Activated CD4-positive, alpha-beta memory T cell treated with anti-CD3 and anti-CD28 coated beads for 36 hours (primary cell): Measurements from ENCODE around the gene DMAC2L. TPM values are rescaled to one million over a fixed set of nuclear protein-coding genes. Genes with fewer than 3 reads are reported as not detected.
"Not testable (repeated sequence)": the region's sequence is repeated elsewhere in the genome, so short reads cannot be mapped to it uniquely, and the experiment has no call there.

Experiments used
- CTCF ChIA-PET: fragments of 350-600 bp; sonication (Branson Sonifier 250); formaldehyde crosslinking; loops from one replicate; lab custom pipeline; 2021; ENCODE audit warnings: antibody characterized with exemption, inconsistent platforms; lab: Charles Lee
- POLR2A ChIA-PET: fragments of 350-600 bp; sonication (Branson Sonifier 250); formaldehyde crosslinking; loops from one replicate; lab custom pipeline; 2021; ENCODE audit warnings: antibody characterized with exemption; lab: Charles Lee
- DNase-seq: peaks from one replicate; pipeline ENCODE4 v3.0.0-alpha.2; 2020
- H3K27ac Mint-ChIP-seq: one replicate; pipeline ENCODE4 v1.8.0; 2021; ENCODE audit warnings: mixed read lengths
- H3K27me3 Mint-ChIP-seq: one replicate; pipeline ENCODE4 v1.8.0; 2021; ENCODE audit warnings: mixed read lengths
- H3K36me3 Mint-ChIP-seq: one replicate; pipeline ENCODE4 v1.8.0; 2021; ENCODE audit warnings: mixed read lengths
- H3K4me1 Mint-ChIP-seq: one replicate; pipeline ENCODE4 v1.8.0; 2021; ENCODE audit warnings: low read depth, mixed read lengths
- H3K4me3 Mint-ChIP-seq: one replicate; pipeline ENCODE4 v1.8.0; 2021; ENCODE audit warnings: mild to moderate bottlenecking, mixed read lengths
- H3K9me3 Mint-ChIP-seq: one replicate; pipeline ENCODE4 v1.8.0; 2021; ENCODE audit warnings: mixed read lengths
- intact Hi-C: fragments of 100-400 bp; cut with micrococcal nuclease; formaldehyde crosslinking; loops from one replicate; pipeline ENCODE4 v1.15.1; 2023
- total RNA-seq, 2 experiments: library from RNA; stranded (reverse); gene quantifications; one replicate each; pipeline ENCODE4 v1.2.3, GENCODE V29; 2021

Gene DMAC2L
- total RNA-seq, 2 experiments from 2014 or later, result 13.4 to 13.9 TPM

GRCh38 chr14:50357753-50358395, 45.8 kb downstream of the DMAC2L start:
- ChIA-PET CTCF (no interaction called here), POLR2A (no interaction called here)
- Mint-ChIP-seq H3K27me3 (no peaks in the 10 kb centered on the region), H3K27ac (no peak overlapping the region), H3K4me1 (peaks cover 8% of the 10 kb centered on the region), H3K4me3 (no peak overlapping the region), H3K9me3 (peaks cover 5% of the 10 kb centered on the region), H3K36me3 (peaks cover 22% of the 10 kb centered on the region)
- DNase-seq, result no peak
- intact Hi-C loops, result no loop called here

- DNase-seq, result no peak
- peaks cover 5% of the 10 kb centered on the region for H3K9me3 Mint-ChIP-seq
- intact Hi-C loops, result loop anchor here (5.0 kb wide), 3 partner anchors 127 to 727 kb away; partner anchors contain the start of genes NIN and SOS2
- H3K27ac Mint-ChIP-seq, result no peak overlapping the region
- peaks cover 18% of the 10 kb centered on the region for H3K36me3 Mint-ChIP-seq
- no peaks in the 10 kb centered on the region for H3K27me3 Mint-ChIP-seq
- ChIA-PET POLR2A (no interaction called here), CTCF (interaction anchor here (0.6 to 1.0 kb wide), 2 partner anchors 24 to 42 kb away, joined by 4 read pairs; no protein-coding TSS in a partner anchor)
- peaks cover 17% of the 10 kb centered on the region for H3K4me1 Mint-ChIP-seq
- H3K4me3 Mint-ChIP-seq, result no peak overlapping the region
Observed at GRCh38 chr14:50359631-50360030, 47.5 kb downstream of the DMAC2L start.

- Mint-ChIP-seq H3K9me3 (peaks cover 5% of the 10 kb centered on the region), H3K27ac (no peak overlapping the region), H3K27me3 (no peaks in the 10 kb centered on the region), H3K4me1 (peaks cover 17% of the 10 kb centered on the region), H3K4me3 (no peak overlapping the region), H3K36me3 (peaks cover 18% of the 10 kb centered on the region)
- intact Hi-C loops, result loop anchor here (5.0 kb wide), 3 partner anchors 128 to 728 kb away; partner anchors contain the start of genes NIN and SOS2
- no peak for DNase-seq
- ChIA-PET CTCF (interaction anchor here (1.0 kb wide), 1 partner anchor 42 kb away, joined by 4 read pairs; no protein-coding TSS in a partner anchor), POLR2A (no interaction called here)
Observed at GRCh38 chr14:50360093-50360492, 48.0 kb downstream of the DMAC2L start.

- CTCF ChIA-PET, result no interaction called here
- Mint-ChIP-seq H3K4me3 (no peak overlapping the region), H3K27me3 (no peaks in the 10 kb centered on the region), H3K9me3 (peaks cover 5% of the 10 kb centered on the region), H3K4me1 (peaks cover 17% of the 10 kb centered on the region), H3K27ac (no peak overlapping the region), H3K36me3 (peaks cover 18% of the 10 kb centered on the region)
- POLR2A ChIA-PET, result no interaction called here
- no peak for DNase-seq
- intact Hi-C loops, result loop anchor here (5.0 kb wide), 3 partner anchors 129 to 729 kb away; partner anchors contain the start of genes NIN and SOS2
Observed at GRCh38 chr14:50360851-50361250, 48.7 kb downstream of the DMAC2L start.

GRCh38 chr14:50361473-50362403, 49.6 kb downstream of the DMAC2L start:
- H3K27ac Mint-ChIP-seq, DNase-seq, H3K4me3 Mint-ChIP-seq, H3K27me3 Mint-ChIP-seq, H3K9me3 Mint-ChIP-seq, CTCF ChIA-PET: not testable (repeated sequence)
- H3K36me3 Mint-ChIP-seq, result peaks cover 17% of the 10 kb centered on the region
- POLR2A ChIA-PET, result interaction anchor here (2.4 kb wide), 1 partner anchor 41 kb away, joined by 9 read pairs; no protein-coding TSS in a partner anchor
- H3K4me1 Mint-ChIP-seq, result peaks cover 17% of the 10 kb centered on the region
- intact Hi-C loops, result loop anchor here (2.0 to 5.0 kb wide), 4 partner anchors 35 to 729 kb away; partner anchors contain the start of genes CDKL1, NIN and SOS2

- Mint-ChIP-seq H3K9me3 (peaks cover 5% of the 10 kb centered on the region), H3K27me3 (no peaks in the 10 kb centered on the region), H3K4me1 (peaks cover 17% of the 10 kb centered on the region), H3K4me3 (peak overlapping the region; percentile 72), H3K36me3 (peaks cover 9% of the 10 kb centered on the region), H3K27ac (peak overlapping the region; percentile 84)
- ChIA-PET CTCF (interaction anchor here (0.9 to 1.2 kb wide), 3 partner anchors 19 to 501 kb away, joined by 3 to 6 read pairs (median 4); no protein-coding TSS in a partner anchor), POLR2A (interaction anchor here (1.3 to 2.4 kb wide), 2 partner anchors 42 to 159 kb away, joined by 5 to 9 read pairs; no protein-coding TSS in a partner anchor)
- intact Hi-C loops, result loop anchor here (1.0 to 5.0 kb wide), 7 partner anchors 19 to 731 kb away; partner anchors contain the start of genes CDKL1, MAP4K5, NIN and SOS2
- DNase-seq, result peak; percentile 62
Observed at GRCh38 chr14:50362764-50363713, 50.9 kb downstream of the DMAC2L start.

- ChIA-PET CTCF (interaction anchor here (0.9 to 1.2 kb wide), 3 partner anchors 19 to 501 kb away, joined by 3 to 6 read pairs (median 4); no protein-coding TSS in a partner anchor), POLR2A (interaction anchor here (1.3 to 2.4 kb wide), 2 partner anchors 43 to 158 kb away, joined by 5 to 9 read pairs; no protein-coding TSS in a partner anchor)
- Mint-ChIP-seq H3K9me3 (peaks cover 5% of the 10 kb centered on the region), H3K27me3 (no peaks in the 10 kb centered on the region), H3K27ac (peak overlapping the region; percentile 84), H3K4me3 (peak overlapping the region; percentile 72), H3K36me3 (peaks cover 6% of the 10 kb centered on the region), H3K4me1 (peaks cover 17% of the 10 kb centered on the region)
- DNase-seq, result peak; percentile 73
- intact Hi-C loops, result loop anchor here (1.0 to 5.0 kb wide), 8 partner anchors 19 to 731 kb away; partner anchors contain the start of genes CDKL1, MAP4K5, NIN and SOS2
Observed at GRCh38 chr14:50363714-50364111, 51.6 kb downstream of the DMAC2L start.

- intact Hi-C loops, result loop anchor here (1.0 to 5.0 kb wide), 4 partner anchors 43 to 732 kb away; partner anchors contain the start of genes NIN and SOS2
- CTCF ChIA-PET, result interaction anchor here (0.6 kb wide), 1 partner anchor 945 kb away, joined by 4 read pairs; no protein-coding TSS in a partner anchor
- no peak overlapping the region for H3K4me3 Mint-ChIP-seq
- H3K9me3 Mint-ChIP-seq, result peaks cover 5% of the 10 kb centered on the region
- POLR2A ChIA-PET, result interaction anchor here (0.7 kb wide), 1 partner anchor 28 kb away, joined by 3 read pairs; no protein-coding TSS in a partner anchor
- peaks cover 6% of the 10 kb centered on the region for H3K36me3 Mint-ChIP-seq
- H3K4me1 Mint-ChIP-seq, result peaks cover 17% of the 10 kb centered on the region
- DNase-seq, result no peak
- H3K27me3 Mint-ChIP-seq, result no peaks in the 10 kb centered on the region
- H3K27ac Mint-ChIP-seq, result no peak overlapping the region
Observed at GRCh38 chr14:50364792-50365191, 52.7 kb downstream of the DMAC2L start.

- H3K27me3 Mint-ChIP-seq, POLR2A ChIA-PET, H3K9me3 Mint-ChIP-seq, intact Hi-C loops, DNase-seq, H3K4me3 Mint-ChIP-seq, H3K36me3 Mint-ChIP-seq, H3K27ac Mint-ChIP-seq: not testable (repeated sequence)
- H3K4me1 Mint-ChIP-seq, result peaks cover 17% of the 10 kb centered on the region
- CTCF ChIA-PET, result interaction anchor here (0.7 to 1.4 kb wide), 2 partner anchors 33 to 45 kb away, joined by 3 to 4 read pairs; no protein-coding TSS in a partner anchor
Observed at GRCh38 chr14:50365572-50365971, 53.4 kb downstream of the DMAC2L start.

- Mint-ChIP-seq H3K27ac (no peak overlapping the region), H3K36me3 (peaks cover 6% of the 10 kb centered on the region), H3K27me3 (no peaks in the 10 kb centered on the region), H3K9me3 (peaks cover 5% of the 10 kb centered on the region), H3K4me3 (no peak overlapping the region), H3K4me1 (peaks cover 17% of the 10 kb centered on the region)
- POLR2A ChIA-PET, result no interaction called here
- CTCF ChIA-PET, result interaction anchor here (1.4 kb wide), 1 partner anchor 33 kb away, joined by 3 read pairs; no protein-coding TSS in a partner anchor
- intact Hi-C loops, result no loop called here
- DNase-seq, result no peak
Observed at GRCh38 chr14:50366115-50366514, 54.0 kb downstream of the DMAC2L start.
